HG03066 (cell line): ENCODE measurements around the gene TSC2.
A peak's percentile ranks its signal among the peaks of the same experiment; 100 is the strongest.

Experiments used
- ATAC-seq: cut with Tn5 transposase; IDR thresholded peaks from one replicate; pipeline ENCODE4 v1.9.1; 2021; ENCODE audit warnings: low read depth; ENCODE audit not compliant: unreplicated experiment

Gene TSC2

GRCh38 chr16:2047330-2048115 lies at the start of gene TSC2, which contains the start of gene NTHL1:
TSS of gene TSC2 (plus strand) at chr16:2047985. CDS start at chr16:2048616, 631 bp downstream.
TSS of gene NTHL1 (minus strand) at chr16:2047834. CDS start at chr16:2047823, 11 bp downstream.
- ATAC-seq = peak; percentile 80

- no peak for ATAC-seq
Observed at GRCh38 chr16:1998360-1998835, 49.4 kb upstream of the TSC2 start.

- no peak for ATAC-seq
Observed at GRCh38 chr16:1998852-1999801, 48.7 kb upstream of the TSC2 start.

- ATAC-seq = no peak
Observed at GRCh38 chr16:1999866-2000514, 47.8 kb upstream of the TSC2 start.

- ATAC-seq = no peak
Observed at GRCh38 chr16:2001035-2001434, 46.8 kb upstream of the TSC2 start.

- ATAC-seq = no peak
Observed at GRCh38 chr16:2001456-2002355, 46.1 kb upstream of the TSC2 start.

- no peak for ATAC-seq
Observed at GRCh38 chr16:2002406-2003230, 45.2 kb upstream of the TSC2 start.

GRCh38 chr16:2003231-2003826 lies 44.5 kb upstream of the TSC2 start:
- ATAC-seq = no peak

- ATAC-seq = no peak
Observed at GRCh38 chr16:2003827-2004641, 43.8 kb upstream of the TSC2 start.

- no peak for ATAC-seq
Observed at GRCh38 chr16:2004795-2005517, 42.8 kb upstream of the TSC2 start.

GRCh38 chr16:2005646-2006045 lies 42.1 kb upstream of the TSC2 start:
- no peak for ATAC-seq

GRCh38 chr16:2006317-2006716 lies 41.5 kb upstream of the TSC2 start:
- ATAC-seq = no peak

GRCh38 chr16:2007081-2007836 lies 40.5 kb upstream of the TSC2 start:
- ATAC-seq = no peak

- ATAC-seq = no peak
Observed at GRCh38 chr16:2008009-2008526, 39.7 kb upstream of the TSC2 start.

GRCh38 chr16:2008631-2009163 lies 39.1 kb upstream of the TSC2 start:
- ATAC-seq = peak; percentile 15
